COLO668 (cell line): ENCODE results near the gene RNF4.
"Not testable (repeated sequence)": the region's sequence is repeated elsewhere in the genome, so short reads cannot be mapped to it uniquely, and the experiment has no call there.

Source experiments
- DNase-seq: peaks from one replicate; lab custom pipeline; 2025; ENCODE audit not compliant: unreplicated experiment; lab: John Stamatoyannopoulos, UW

The RNF4 gene

DNA sequence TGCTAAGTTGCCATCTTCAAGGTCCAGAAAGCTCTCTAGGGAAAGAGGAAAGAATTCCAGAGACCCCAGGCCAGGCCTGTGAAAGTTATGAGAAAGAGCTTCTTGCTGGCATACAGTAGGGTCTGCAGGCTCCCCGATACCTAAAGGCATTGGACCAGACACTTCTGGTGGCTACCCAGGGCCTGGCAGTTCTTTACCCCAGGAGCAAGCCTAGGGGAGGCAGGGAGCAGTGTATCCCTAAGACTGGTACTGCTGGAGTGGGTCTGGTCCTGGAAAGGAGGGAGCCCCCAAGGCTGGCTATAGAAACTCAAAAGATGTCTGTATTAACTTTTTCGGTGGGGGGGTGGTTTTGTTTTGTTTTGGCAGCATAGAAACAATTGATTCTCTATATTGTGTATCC is 47.7 kb downstream of the RNF4 start:
- DNase-seq = no peak

- no peak for DNase-seq
Measured at GRCh38 chr4:2526559-2526958, 57.7 kb downstream of the RNF4 start.

DNA sequence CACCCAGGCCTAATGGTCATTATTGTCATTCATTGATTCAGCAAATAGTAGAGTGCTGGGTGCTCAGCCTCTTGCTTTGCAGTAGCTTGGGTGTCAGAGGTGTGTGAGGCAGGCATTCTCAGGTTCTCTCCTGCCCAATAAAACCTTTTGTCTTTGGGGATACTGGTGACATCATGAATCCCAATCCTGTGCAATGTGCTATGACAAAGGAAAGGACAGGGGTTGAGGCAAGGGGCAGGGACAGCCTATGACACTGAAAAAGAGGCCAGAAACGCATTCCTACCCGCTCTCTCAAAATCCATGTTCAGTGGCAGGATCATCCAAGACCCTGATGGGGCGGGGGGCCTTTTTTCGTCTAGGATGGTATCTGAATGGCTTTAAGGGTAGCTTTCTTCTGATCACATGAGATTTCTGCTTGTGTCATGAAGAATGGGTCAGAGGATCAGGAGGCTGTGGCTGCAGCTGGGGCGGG is 66.0 kb downstream of the RNF4 start:
- peak; percentile 14 for DNase-seq

- DNase-seq = peak; percentile 44
Measured at GRCh38 chr4:2535376-2536192, 66.7 kb downstream of the RNF4 start.

- peak; percentile 99 for DNase-seq
Measured at GRCh38 chr4:2536193-2537010, 67.5 kb downstream of the RNF4 start, which contains the start of gene FAM193A. Gene FAM193A (plus strand): TSS chr4:2536647. CDS start chr4:2536916, 269 bp downstream.

GRCh38 chr4:2537011-2537830 is 68.3 kb downstream of the RNF4 start:
- DNase-seq = peak; percentile 68

GRCh38 chr4:2543580-2544191 is 74.8 kb downstream of the RNF4 start:
- not testable (repeated sequence) for DNase-seq

DNA sequence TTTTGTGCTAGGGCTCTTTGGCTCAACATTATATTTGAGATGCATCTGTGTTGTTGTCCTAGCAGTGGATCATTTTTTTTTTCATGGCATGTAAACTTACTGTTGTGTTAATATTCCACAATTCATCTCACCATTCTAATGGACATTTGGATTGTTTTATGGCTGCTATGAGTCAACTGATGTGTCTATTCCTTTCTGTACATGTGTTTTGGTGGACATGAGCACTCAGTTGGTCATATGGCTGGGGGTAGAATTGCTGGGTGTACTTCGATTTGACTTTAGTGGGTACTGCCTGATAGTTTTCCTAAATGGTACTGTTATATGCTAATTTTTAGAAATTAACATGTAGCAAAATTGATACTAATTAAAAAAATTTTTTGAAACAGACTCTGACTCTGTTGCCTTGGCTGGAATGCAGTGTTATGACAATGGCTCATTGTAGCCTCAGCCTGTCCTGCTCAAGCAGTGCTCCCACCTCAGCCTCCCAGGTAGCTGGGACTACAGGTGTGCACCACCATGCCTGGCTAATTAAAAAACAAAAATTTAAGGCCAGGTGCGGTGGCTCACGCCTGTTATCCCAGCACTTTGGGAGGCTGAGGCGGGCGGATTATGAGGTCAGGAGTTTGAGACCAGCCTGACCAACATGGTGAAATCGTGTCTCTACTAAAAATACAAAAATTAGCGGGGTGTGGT is 76.6 kb downstream of the RNF4 start:
- no peak for DNase-seq

DNA sequence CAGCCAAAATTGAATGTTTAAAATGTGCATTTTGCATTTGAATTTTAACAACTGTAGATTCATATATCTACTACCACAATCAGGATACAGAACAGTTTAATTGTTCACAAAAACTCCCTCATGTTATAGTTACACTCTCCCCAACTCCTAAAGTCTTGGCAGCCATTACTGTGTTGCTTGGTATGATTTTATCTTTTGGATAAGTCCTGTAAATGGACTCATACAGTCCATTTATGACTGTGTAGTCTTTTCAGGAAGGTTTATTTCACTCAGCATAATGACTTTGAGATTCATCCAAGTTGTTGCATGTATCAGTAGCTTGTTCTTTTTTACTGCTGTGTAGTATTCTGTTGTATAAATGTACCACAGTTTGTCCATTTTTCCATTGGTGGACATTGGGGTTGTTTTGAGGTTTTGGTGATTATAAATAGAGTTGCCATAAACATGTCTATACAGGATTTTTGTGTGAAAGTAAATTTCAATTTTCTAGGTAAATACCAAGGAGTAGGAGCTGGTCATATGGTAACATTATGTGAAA is 77.4 kb downstream of the RNF4 start:
- no peak for DNase-seq

DNA sequence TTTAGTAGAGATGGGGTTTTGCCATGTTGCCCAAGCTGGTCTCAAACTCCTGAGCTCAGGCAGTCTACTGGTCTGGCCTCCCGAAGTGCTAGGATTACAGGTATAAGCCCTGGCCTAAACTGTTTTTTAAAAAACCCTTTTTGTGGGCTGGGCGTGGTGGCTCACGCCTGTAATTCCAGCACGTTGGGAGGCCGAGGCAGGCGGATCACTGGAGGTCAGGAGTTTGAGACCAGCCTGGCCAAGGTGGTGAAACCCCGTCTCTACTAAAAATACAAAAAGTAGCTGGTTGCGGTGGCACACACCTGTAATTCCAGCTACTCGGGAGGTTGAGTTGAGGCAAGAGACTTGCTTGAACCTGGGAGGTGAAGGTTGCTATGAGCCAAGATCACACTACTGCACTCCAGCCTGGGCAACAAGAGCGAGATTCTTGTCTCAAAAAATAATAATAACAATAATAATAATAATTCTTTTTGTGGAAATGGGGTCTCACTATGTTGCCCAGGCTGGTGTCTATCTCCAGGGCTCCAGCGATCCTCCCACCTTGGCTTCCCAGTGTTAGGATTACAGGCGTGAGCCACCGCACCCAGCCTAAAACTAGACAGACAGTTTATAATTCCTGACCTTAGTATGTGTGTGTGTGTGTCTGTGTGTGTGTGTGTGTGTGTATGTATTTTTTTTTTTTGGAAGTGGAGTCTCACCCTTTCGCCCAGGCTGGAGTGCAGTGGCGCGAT is 78.2 kb downstream of the RNF4 start:
- DNase-seq = not testable (repeated sequence)

- DNase-seq = no peak
Measured at GRCh38 chr4:2551118-2551517, 82.2 kb downstream of the RNF4 start.

DNA sequence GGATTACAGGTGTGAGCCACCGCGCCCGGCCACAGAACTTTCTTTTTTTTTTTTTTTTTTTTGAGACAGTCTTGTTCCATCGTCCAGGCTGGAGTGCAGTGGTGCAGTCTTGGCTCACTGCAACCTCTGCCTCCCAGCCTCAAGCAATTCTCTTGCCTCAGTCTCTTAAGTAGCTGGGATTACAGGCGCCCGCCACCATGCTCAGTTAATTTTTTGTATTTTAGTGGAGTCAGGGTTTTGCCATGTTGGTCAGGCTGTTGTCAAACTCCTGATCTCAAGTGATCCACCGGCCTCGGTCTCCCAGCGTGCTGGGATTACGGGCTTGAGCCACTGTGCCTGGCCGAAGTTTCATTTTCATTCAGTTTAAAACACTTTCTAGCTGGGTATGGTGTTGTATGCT is 83.9 kb downstream of the RNF4 start:
- no peak for DNase-seq

- no peak for DNase-seq
Measured at GRCh38 chr4:2558301-2558700, 89.4 kb downstream of the RNF4 start.

GRCh38 chr4:2560167-2560566 is 91.3 kb downstream of the RNF4 start:
- no peak for DNase-seq
